Gastrocnemius medialis (tissue), 4 donors: ENCODE results near the gene PABPN1L. TPM values are rescaled to one million over a fixed set of nuclear protein-coding genes. Genes with fewer than 3 reads are reported as not detected.
A peak's percentile ranks its signal among the peaks of the same experiment; 100 is the strongest.

Experiments
- ATAC-seq, 2 donors: fragments of 150-250 bp; one replicate each; pipeline ENCODE4 v1.9.1; 2016
- DNase-seq, 2 donors: peaks; one replicate each; pipeline ENCODE4 v3.0.0-alpha.2; 2019
- H3K27ac ChIP-seq, 4 donors: fragments of 200-600 bp; sonication (generic); 1 replicate in 1 of 4; 2 replicates in 3 of 4; pipeline ENCODE4 v1.5.1; 2016 to 2018; ENCODE audit warnings: mild to moderate bottlenecking in 2 of 4, moderate library complexity in 1 of 4
- H3K27me3 ChIP-seq, 3 donors: fragments of 200-600 bp; sonication (generic) in 2 of 3; 1 replicate in 1 of 3; 2 replicates in 2 of 3; pipeline versions ENCODE4 v1.5.1 to v1.6.0; 2016 to 2019; ENCODE audit warnings: mild to moderate bottlenecking in 1 of 3, moderate library complexity in 1 of 3
- H3K36me3 ChIP-seq, 2 donors: fragments of 200-600 bp; sonication (generic) in 1 of 2; one replicate each; pipeline ENCODE4 v1.5.1; 2017 to 2018
- H3K4me1 ChIP-seq, 2 donors: fragments of 200-600 bp; sonication (generic) in 1 of 2; one replicate each; pipeline ENCODE4 v1.5.1; 2016 to 2017; ENCODE audit warnings: mild to moderate bottlenecking in 2 of 2
- H3K4me3 ChIP-seq, 4 donors: fragments of 200-600 bp; sonication (generic) in 3 of 4; 1 replicate in 1 of 4; 2 replicates in 3 of 4; pipeline ENCODE4 v1.5.1; 2016 to 2019; ENCODE audit warnings: mild to moderate bottlenecking in 2 of 4
- H3K9me3 ChIP-seq, 3 donors: fragments of 200-600 bp; sonication (generic) in 2 of 3; 1 replicate in 1 of 3; 2 replicates in 2 of 3; pipeline ENCODE4 v1.5.1; 2016 to 2019
- POLR2A ChIP-seq, 2 donors: fragments of 450-650 bp; IDR thresholded peaks; one replicate each; pipeline ENCODE4 v1.6.1; 2017; ENCODE audit warnings: antibody characterized with exemption in 2 of 2, mild to moderate bottlenecking in 2 of 2, moderate library complexity in 2 of 2
- in situ Hi-C, 4 donors: fragments of 200-750 bp; cut with MboI; loops; one replicate each; pipeline versions ENCODE4 v1.15.0 to v1.8.0; 2017; ENCODE audit warnings: low sequenced_read_pairs in 4 of 4
- intact Hi-C: fragments of 100-400 bp; cut with DNase I; formaldehyde crosslinking; loops from one replicate; pipeline ENCODE4 v1.15.1; 2023; ENCODE audit warnings: low total_unique reads
- total RNA-seq, 4 donors: library from RNA; depleted of rRNA; stranded (reverse); fragments of >200 nt; gene quantifications; one replicate each; pipeline versions ENCODE4 v1.1.0 to v1.2.3, GENCODE V29; 2016
- TF ChIP-seq, protein P1 (sequence below), 5 experiments: fragments of 450-650 bp in 3 of 5; fragments of 200-600 bp in 2 of 5; sonication (generic) in 2 of 5; IDR thresholded peaks in 4 of 5; conservative IDR thresholded peaks in 1 of 5; 1 replicate in 4 of 5; 2 replicates in 1 of 5; pipeline ENCODE4 v1.5.1; 2016 to 2019; ENCODE audit warnings: antibody characterized with exemption in 5 of 5, mild to moderate bottlenecking in 3 of 5, moderate library complexity in 3 of 5

Gene PABPN1L
- total RNA-seq, 4 donors from 2014 or later = not detected

DNA sequence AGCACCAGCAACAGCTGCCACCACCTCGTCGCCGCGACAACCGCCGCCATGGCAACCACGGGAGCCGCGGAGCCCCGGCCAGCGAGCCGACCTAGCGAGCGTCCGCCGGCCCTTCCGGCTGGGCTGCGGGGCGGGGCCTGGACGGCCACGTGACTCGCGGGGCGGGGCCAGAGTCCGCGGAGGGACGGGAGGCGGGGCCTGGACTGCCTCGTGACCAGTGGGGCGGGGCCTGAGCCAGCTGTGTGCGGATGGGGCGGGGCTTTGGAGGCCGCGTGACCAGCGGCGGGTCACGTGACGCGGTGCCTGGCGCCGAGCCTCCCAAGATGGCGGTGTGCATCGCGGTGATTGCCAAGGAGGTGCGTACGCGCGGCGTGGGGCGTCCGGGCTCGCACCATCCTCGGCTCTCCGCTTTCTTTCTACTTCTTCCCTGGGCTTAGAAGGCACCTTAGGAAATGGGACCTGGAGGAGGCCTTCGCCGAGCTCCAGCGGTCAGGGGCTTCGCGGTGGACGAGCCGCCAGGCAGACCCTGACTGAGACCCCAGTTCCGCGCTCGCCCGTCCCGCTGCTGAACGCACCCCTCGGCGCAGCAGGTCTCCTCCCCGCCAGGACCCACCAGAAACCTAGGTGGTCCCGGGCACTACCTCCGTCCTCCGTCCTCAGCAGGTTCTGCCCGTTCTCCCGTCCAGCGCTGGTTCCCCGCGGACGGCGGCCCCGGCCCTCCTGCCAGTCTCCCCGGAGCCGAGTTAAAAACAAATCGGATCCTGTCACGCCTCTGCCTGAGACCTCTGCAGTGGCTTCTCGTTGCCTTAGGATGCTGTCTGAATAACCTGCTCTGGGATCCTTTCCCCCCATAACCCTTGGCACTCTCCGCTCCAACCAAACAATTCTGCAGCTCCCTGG, 9.4 kb downstream of the PABPN1L start, which contains the start of the genes GALNS and TRAPPC2L:
TSS of gene GALNS (minus strand) at position 120 of the 900 bp plus-strand sequence. CDS start at position 50, 70 bp downstream.
TSS of gene TRAPPC2L (plus strand) at position 300 of the 900 bp plus-strand sequence. CDS start at position 324, 24 bp downstream.
- H3K4me1 ChIP-seq = peaks cover 16 to 17% of the 10 kb centered on the region in 2 donors
- no peaks in the 10 kb centered on the region for H3K27me3 ChIP-seq
- H3K9me3 ChIP-seq = no peaks in the 10 kb centered on the region
- in situ Hi-C loops (loop anchor here in 1 of 4 donors (25.0 kb wide), 1 partner anchor 355 kb away; the partner anchor contains the start of genes SLC22A31 and ZNF778), intact Hi-C loops (loop anchor here (1.0 to 10.0 kb wide), 5 partner anchors 46 to 360 kb away; partner anchors contain the start of genes APRT, CDH15, CTU2 and RNF166)
- ATAC-seq = peak; percentile 92 to 95
- H3K27ac ChIP-seq = peak within 1 kb of the TSS; percentile 89 to 92 (median 90)
- peak; percentile 97 for DNase-seq
- TF ChIP-seq POLR2A (IDR thresholded peaks at IDR 0.05) = peak; percentile 79 to 81
- TF ChIP-seq, protein P1, sequence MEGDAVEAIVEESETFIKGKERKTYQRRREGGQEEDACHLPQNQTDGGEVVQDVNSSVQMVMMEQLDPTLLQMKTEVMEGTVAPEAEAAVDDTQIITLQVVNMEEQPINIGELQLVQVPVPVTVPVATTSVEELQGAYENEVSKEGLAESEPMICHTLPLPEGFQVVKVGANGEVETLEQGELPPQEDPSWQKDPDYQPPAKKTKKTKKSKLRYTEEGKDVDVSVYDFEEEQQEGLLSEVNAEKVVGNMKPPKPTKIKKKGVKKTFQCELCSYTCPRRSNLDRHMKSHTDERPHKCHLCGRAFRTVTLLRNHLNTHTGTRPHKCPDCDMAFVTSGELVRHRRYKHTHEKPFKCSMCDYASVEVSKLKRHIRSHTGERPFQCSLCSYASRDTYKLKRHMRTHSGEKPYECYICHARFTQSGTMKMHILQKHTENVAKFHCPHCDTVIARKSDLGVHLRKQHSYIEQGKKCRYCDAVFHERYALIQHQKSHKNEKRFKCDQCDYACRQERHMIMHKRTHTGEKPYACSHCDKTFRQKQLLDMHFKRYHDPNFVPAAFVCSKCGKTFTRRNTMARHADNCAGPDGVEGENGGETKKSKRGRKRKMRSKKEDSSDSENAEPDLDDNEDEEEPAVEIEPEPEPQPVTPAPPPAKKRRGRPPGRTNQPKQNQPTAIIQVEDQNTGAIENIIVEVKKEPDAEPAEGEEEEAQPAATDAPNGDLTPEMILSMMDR (IDR thresholded peaks at IDR 0.05 in 4 of 5, conservative IDR thresholded peaks at IDR 0.05 in 1 of 5) = peak in 2 of 5 experiments; percentile 44 to 54
- peaks cover 0 to 36% of the 10 kb centered on the region in 2 donors for H3K36me3 ChIP-seq
- H3K4me3 ChIP-seq = peak within 1 kb of the TSS; percentile 91 to 99 (median 94)

DNA sequence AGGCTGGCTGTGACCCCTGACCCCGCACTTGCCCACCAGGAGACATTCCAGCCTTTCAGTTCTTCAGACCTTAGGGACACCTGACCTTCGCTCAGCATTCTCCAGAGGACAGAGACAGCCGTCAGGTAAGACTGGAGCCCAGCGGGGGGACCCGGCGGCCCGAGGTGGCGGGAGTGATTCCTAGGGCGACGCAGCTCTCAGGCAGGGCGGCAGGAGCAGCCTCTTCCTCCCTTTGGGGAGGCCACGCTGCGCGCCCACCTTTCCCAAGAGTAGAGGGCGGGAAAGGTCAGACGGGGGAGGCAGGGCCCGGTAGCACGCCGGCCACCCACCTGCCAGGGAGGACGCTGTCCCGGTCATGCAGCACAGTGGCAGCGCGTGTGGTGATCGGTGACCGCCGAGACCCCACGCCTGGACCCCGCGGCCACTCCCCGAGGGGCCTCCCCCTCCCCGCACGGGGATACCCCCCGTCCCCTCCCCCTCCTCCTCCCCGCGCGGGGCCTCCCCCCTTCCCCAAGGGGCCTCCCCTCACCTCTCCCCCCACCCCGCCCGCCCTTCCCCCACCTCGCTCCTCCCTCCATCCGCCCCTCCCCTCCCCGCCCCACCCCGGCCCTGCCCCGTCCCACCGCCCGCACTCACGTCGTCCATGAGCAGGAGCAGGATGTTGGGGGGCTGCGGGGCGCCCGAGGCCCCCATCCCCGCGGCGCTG, 10.2 kb downstream of the PABPN1L start:
- intact Hi-C loops = loop anchor here (10.0 kb wide), 2 partner anchors 49 to 151 kb away; partner anchors contain the start of genes CTU2 and RNF166
- peaks cover 16 to 17% of the 10 kb centered on the region in 2 donors for H3K4me1 ChIP-seq
- no peaks in the 10 kb centered on the region for H3K27me3 ChIP-seq
- H3K27ac ChIP-seq = peak overlapping the region; percentile 89 to 92 (median 90)
- no peak for DNase-seq
- in situ Hi-C loops = loop anchor here in 1 of 4 donors (25.0 kb wide), 1 partner anchor 356 kb away; the partner anchor contains the start of genes SLC22A31 and ZNF778
- no peaks in the 10 kb centered on the region for H3K9me3 ChIP-seq
- TF ChIP-seq, protein P1 (IDR thresholded peaks at IDR 0.05 in 4 of 5, conservative IDR thresholded peaks at IDR 0.05 in 1 of 5) = no peak
- no peak for TF ChIP-seq POLR2A (IDR thresholded peaks at IDR 0.05)
- peak in 1 of 2 donors; percentile 37 for ATAC-seq
- H3K36me3 ChIP-seq = peaks cover 0 to 28% of the 10 kb centered on the region in 2 donors
- peak overlapping the region; percentile 73 to 99 (median 94) for H3K4me3 ChIP-seq

DNA sequence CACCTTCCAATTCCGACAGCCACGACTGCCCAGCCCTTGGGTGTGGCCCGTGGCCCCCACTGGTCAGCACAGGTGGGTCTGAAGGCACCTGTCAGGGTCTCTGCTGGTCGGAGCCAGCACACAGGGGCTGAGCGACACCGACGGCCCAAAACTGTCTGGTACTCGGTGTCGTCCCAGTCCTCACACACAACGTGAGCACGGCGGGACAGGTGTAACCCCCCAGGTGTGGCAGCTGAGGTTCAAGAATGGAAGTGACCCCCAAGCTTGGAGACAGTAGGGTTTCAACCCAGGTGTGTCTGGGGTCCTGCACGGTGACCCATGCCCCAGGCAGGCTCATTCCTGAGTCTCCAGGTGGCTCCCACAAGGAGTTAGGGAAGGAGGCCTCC, 10.7 kb downstream of the PABPN1L start:
- peaks cover 0 to 23% of the 10 kb centered on the region in 2 donors for H3K36me3 ChIP-seq
- no peak for DNase-seq
- in situ Hi-C loops (loop anchor here in 1 of 4 donors (25.0 kb wide), 1 partner anchor 357 kb away; the partner anchor contains the start of genes SLC22A31 and ZNF778), intact Hi-C loops (loop anchor here (10.0 kb wide), 2 partner anchors 49 to 151 kb away; partner anchors contain the start of genes CTU2 and RNF166)
- peak overlapping the region in 1 of 4 donors; percentile 90 for H3K27ac ChIP-seq
- TF ChIP-seq POLR2A (IDR thresholded peaks at IDR 0.05) = no peak
- TF ChIP-seq, protein P1 (IDR thresholded peaks at IDR 0.05 in 4 of 5, conservative IDR thresholded peaks at IDR 0.05 in 1 of 5) = no peak
- no peak for ATAC-seq
- H3K4me3 ChIP-seq = peak overlapping the region in 1 of 4 donors; percentile 95
- peaks cover 16 to 17% of the 10 kb centered on the region in 2 donors for H3K4me1 ChIP-seq
- no peaks in the 10 kb centered on the region for H3K27me3 ChIP-seq
- H3K9me3 ChIP-seq = no peaks in the 10 kb centered on the region

DNA sequence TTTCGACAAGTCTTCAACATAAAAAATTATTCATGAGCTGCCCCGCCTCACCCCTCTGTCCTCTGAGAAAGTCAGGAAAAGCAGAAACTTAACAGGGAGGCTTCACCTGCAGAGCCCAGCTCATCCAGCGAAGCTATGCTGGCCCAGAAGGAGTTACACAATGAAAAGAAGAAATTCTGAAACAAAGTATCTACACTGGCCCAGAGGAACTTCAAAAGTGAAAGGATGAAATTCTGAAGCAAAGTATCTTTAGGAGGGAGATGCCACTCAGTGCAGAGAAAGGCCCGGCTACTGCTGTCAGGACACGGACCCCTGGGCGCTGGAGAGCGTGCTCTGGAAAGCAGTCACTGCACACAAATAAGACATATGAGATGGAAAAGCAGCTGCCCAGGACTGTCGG, 11.3 kb downstream of the PABPN1L start:
- intact Hi-C loops (loop anchor here (10.0 kb wide), 2 partner anchors 50 to 150 kb away; partner anchors contain the start of genes CTU2 and RNF166), in situ Hi-C loops (loop anchor here in 1 of 4 donors (25.0 kb wide), 1 partner anchor 357 kb away; the partner anchor contains the start of genes SLC22A31 and ZNF778)
- DNase-seq (no peak), ATAC-seq (no peak)
- no peaks in the 10 kb centered on the region for H3K27me3 ChIP-seq
- H3K36me3 ChIP-seq = peaks cover 0 to 18% of the 10 kb centered on the region in 2 donors
- no peak overlapping the region for H3K4me3 ChIP-seq
- TF ChIP-seq, protein P1 (IDR thresholded peaks at IDR 0.05 in 4 of 5, conservative IDR thresholded peaks at IDR 0.05 in 1 of 5) = no peak
- TF ChIP-seq POLR2A (IDR thresholded peaks at IDR 0.05) = no peak
- no peaks in the 10 kb centered on the region for H3K9me3 ChIP-seq
- H3K27ac ChIP-seq = no peak overlapping the region
- peaks cover 16 to 17% of the 10 kb centered on the region in 2 donors for H3K4me1 ChIP-seq
